Adrenal gland (tissue), 5 donors: ENCODE measurements around the gene CSNK1A1.

Source experiments
- POLR2A ChIP-seq, 2 donors: fragments of 450-650 bp; IDR thresholded peaks; one replicate each; pipeline ENCODE4 v1.6.1; 2017; ENCODE audit warnings: antibody characterized with exemption in 2 of 2, mild to moderate bottlenecking in 2 of 2, moderate library complexity in 1 of 2
- TF ChIP-seq, protein P1 (sequence below), 6 experiments: fragments of 450-650 bp in 4 of 6; fragments of 200-600 bp in 2 of 6; sonication (generic) in 1 of 6; IDR thresholded peaks; 1 replicate in 5 of 6; 2 replicates in 1 of 6; pipeline versions ENCODE4 v1.5.1 to v1.8.0; 2016 to 2021; ENCODE audit warnings: antibody characterized with exemption in 6 of 6, mild to moderate bottlenecking in 2 of 6, moderate library complexity in 1 of 6
- donor health status: DM: no; HTN: no; CAD: no.

DNA sequence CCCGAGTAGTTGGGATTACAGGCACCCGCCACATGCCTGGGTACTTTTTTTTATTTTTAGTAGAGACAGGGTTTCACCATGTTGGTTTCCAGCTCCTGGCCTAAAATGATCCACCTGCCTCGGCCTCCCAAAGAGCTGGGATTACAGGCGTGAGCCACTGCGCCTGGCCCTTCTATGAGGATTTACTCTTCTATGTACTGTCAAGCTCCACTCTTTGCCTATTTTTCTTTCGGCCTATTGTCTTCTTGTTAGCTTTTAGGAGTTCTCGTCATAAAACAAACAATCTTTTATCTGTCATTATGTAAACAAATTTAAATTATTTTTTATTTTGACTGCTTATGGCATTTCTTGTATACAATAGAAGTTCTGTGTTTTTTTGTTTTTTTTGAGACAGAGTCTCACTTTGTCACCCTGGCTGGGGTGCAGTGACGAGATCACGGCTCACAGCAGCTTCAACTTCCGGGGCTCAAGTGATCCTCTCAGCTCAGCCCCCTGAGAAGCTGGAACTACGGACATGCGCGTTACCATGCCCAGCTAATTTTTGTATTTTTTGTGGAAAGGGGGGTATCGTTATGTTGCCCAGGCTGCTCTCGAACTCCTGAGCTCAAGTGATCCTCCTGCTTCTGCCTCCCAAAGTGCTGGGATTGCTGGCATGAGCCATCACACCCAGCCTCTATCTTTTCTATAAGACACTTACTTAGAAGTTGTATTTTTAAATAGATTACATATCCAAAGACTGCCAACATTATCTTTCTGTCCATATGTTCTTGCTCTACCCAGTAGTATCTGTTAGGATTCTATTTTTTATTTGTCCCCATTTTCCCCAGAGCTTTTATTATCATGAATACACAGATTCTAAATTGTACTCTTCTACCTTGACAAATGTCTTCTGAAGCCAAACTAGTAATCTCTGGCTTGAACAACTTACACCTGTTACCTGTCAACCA is 29.2 kb downstream of the CSNK1A1 start:
- TF ChIP-seq, protein P1, sequence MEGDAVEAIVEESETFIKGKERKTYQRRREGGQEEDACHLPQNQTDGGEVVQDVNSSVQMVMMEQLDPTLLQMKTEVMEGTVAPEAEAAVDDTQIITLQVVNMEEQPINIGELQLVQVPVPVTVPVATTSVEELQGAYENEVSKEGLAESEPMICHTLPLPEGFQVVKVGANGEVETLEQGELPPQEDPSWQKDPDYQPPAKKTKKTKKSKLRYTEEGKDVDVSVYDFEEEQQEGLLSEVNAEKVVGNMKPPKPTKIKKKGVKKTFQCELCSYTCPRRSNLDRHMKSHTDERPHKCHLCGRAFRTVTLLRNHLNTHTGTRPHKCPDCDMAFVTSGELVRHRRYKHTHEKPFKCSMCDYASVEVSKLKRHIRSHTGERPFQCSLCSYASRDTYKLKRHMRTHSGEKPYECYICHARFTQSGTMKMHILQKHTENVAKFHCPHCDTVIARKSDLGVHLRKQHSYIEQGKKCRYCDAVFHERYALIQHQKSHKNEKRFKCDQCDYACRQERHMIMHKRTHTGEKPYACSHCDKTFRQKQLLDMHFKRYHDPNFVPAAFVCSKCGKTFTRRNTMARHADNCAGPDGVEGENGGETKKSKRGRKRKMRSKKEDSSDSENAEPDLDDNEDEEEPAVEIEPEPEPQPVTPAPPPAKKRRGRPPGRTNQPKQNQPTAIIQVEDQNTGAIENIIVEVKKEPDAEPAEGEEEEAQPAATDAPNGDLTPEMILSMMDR (IDR thresholded peaks at IDR 0.05), result no peak
- TF ChIP-seq POLR2A (IDR thresholded peaks at IDR 0.05), result no peak
